Measurements from ENCODE around the gene TRIM41. TPM values are rescaled to one million over a fixed set of nuclear protein-coding genes. Genes with fewer than 3 reads are reported as not detected.
"Not testable (repeated sequence)": the region's sequence is repeated elsewhere in the genome, so short reads cannot be mapped to it uniquely, and the experiment has no call there.

TRIM41 gene
- total RNA-seq, 2 experiments from 2014 or later: 21.4 to 24.0 TPM

- H3K27me3 Mint-ChIP-seq; H3K4me3 ChIP-seq (ENCODE audit: low read length); H3K4me1 Mint-ChIP-seq (ENCODE audit: low read depth); H3K27ac ChIP-seq (ENCODE audit: low read depth in 1 of 2, low read length in 2 of 2); ATAC-seq (ENCODE audit: poor library complexity); H3K9me3 ChIP-seq (ENCODE audit: control insufficient read depth in 1 of 2, insufficient read depth in 1 of 2, low read length in 2 of 2); H3K4me3 Mint-ChIP-seq; H3K27ac Mint-ChIP-seq; DNase-seq; POLR2A ChIA-PET; intact Hi-C loops (cut with DNase I, micrococcal nuclease); H3K4me1 ChIP-seq (ENCODE audit: insufficient read depth, low read length); H3K9me3 Mint-ChIP-seq; H3K27me3 ChIP-seq (ENCODE audit: control insufficient read depth in 1 of 2, insufficient read depth in 2 of 2, low read length in 2 of 2); CTCF ChIA-PET: not testable (repeated sequence)
- H3K36me3 ChIP-seq (ENCODE audit: insufficient read depth, low read length): peaks cover 18% of the 10 kb centered on the region
- peaks cover 15% of the 10 kb centered on the region for H3K36me3 Mint-ChIP-seq (ENCODE audit: low read depth)
Observed at GRCh38 chr5:181267907-181268306, 44.8 kb downstream of the TRIM41 start.

GRCh38 chr5:181271081-181271480, 48.0 kb downstream of the TRIM41 start:
- no peak overlapping the region for H3K27ac ChIP-seq (ENCODE audit: low read depth in 1 of 2, low read length in 2 of 2)
- no peak for ATAC-seq (ENCODE audit: poor library complexity)
- Mint-ChIP-seq H3K36me3 (ENCODE audit: low read depth) (no peaks in the 10 kb centered on the region), H3K9me3 (no peaks in the 10 kb centered on the region), H3K4me1 (ENCODE audit: low read depth) (no peaks in the 10 kb centered on the region), H3K27ac (no peak overlapping the region), H3K27me3 (no peaks in the 10 kb centered on the region), H3K4me3 (no peak overlapping the region)
- TF ChIP-seq CTCF (IDR thresholded peaks at IDR 0.05): no peak
- POLR2A ChIA-PET: interaction anchor here (0.8 kb wide), 1 partner anchor 10 kb away, joined by 3 read pairs; the partner anchor contains the start of gene TRIM52
- H3K4me3 ChIP-seq (ENCODE audit: low read length): no peak overlapping the region
- intact Hi-C loops (cut with DNase I, micrococcal nuclease): no loop called here
- H3K36me3 ChIP-seq (ENCODE audit: insufficient read depth, low read length): peaks cover 3% of the 10 kb centered on the region
- no peaks in the 10 kb centered on the region for H3K9me3 ChIP-seq (ENCODE audit: control insufficient read depth in 1 of 2, insufficient read depth in 1 of 2, low read length in 2 of 2)
- CTCF ChIA-PET: no interaction called here
- no peaks in the 10 kb centered on the region for H3K4me1 ChIP-seq (ENCODE audit: insufficient read depth, low read length)
- no peaks in the 10 kb centered on the region for H3K27me3 ChIP-seq (ENCODE audit: control insufficient read depth in 1 of 2, insufficient read depth in 2 of 2, low read length in 2 of 2)
- DNase-seq: no peak

GRCh38 chr5:181273433-181273744, 50.3 kb downstream of the TRIM41 start:
- H3K4me1 ChIP-seq (ENCODE audit: insufficient read depth, low read length); H3K36me3 Mint-ChIP-seq (ENCODE audit: low read depth); H3K4me3 Mint-ChIP-seq; ATAC-seq (ENCODE audit: poor library complexity); H3K27me3 ChIP-seq (ENCODE audit: control insufficient read depth in 1 of 2, insufficient read depth in 2 of 2, low read length in 2 of 2); H3K4me1 Mint-ChIP-seq (ENCODE audit: low read depth); intact Hi-C loops (cut with DNase I, micrococcal nuclease); H3K27ac Mint-ChIP-seq; H3K9me3 Mint-ChIP-seq; H3K36me3 ChIP-seq (ENCODE audit: insufficient read depth, low read length); POLR2A ChIA-PET; H3K4me3 ChIP-seq (ENCODE audit: low read length); H3K9me3 ChIP-seq (ENCODE audit: control insufficient read depth in 1 of 2, insufficient read depth in 1 of 2, low read length in 2 of 2); H3K27me3 Mint-ChIP-seq; H3K27ac ChIP-seq (ENCODE audit: low read depth in 1 of 2, low read length in 2 of 2): not testable (repeated sequence)
- peak in 2 of 14 experiments; percentile 32 to 35 for DNase-seq
- CTCF ChIA-PET: interaction anchor here (0.7 kb wide), 1 partner anchor 22 kb away, joined by 3 read pairs; no protein-coding TSS in a partner anchor

GRCh38 chr5:181280251-181280762, 57.2 kb downstream of the TRIM41 start:
- H3K4me3 ChIP-seq (ENCODE audit: low read length): no peak overlapping the region
- no peak for ATAC-seq (ENCODE audit: poor library complexity)
- Mint-ChIP-seq H3K27me3 (no peaks in the 10 kb centered on the region), H3K36me3 (ENCODE audit: low read depth) (no peaks in the 10 kb centered on the region), H3K27ac (no peak overlapping the region), H3K4me1 (ENCODE audit: low read depth) (no peaks in the 10 kb centered on the region), H3K4me3 (no peak overlapping the region), H3K9me3 (no peaks in the 10 kb centered on the region)
- POLR2A ChIA-PET: no interaction called here
- intact Hi-C loops (cut with DNase I, micrococcal nuclease): no loop called here
- H3K27me3 ChIP-seq (ENCODE audit: control insufficient read depth in 1 of 2, insufficient read depth in 2 of 2, low read length in 2 of 2): no peaks in the 10 kb centered on the region
- TF ChIP-seq CTCF (IDR thresholded peaks at IDR 0.05): no peak
- CTCF ChIA-PET: no interaction called here
- H3K9me3 ChIP-seq (ENCODE audit: control insufficient read depth in 1 of 2, insufficient read depth in 1 of 2, low read length in 2 of 2): no peaks in the 10 kb centered on the region
- H3K27ac ChIP-seq (ENCODE audit: low read depth in 1 of 2, low read length in 2 of 2): no peak overlapping the region
- DNase-seq: no peak
- no peaks in the 10 kb centered on the region for H3K4me1 ChIP-seq (ENCODE audit: insufficient read depth, low read length)
- H3K36me3 ChIP-seq (ENCODE audit: insufficient read depth, low read length): no peaks in the 10 kb centered on the region
